Prostate gland (tissue), 2 donors: ENCODE measurements around the gene ORC4.

ENCODE experiments used
- CTCF ChIP-seq, 4 experiments: fragments of 200-600 bp in 2 of 4; fragments of 450-650 bp in 2 of 4; sonication (generic) in 2 of 4; IDR thresholded peaks; 1 replicate in 3 of 4; 2 replicates in 1 of 4; pipeline ENCODE4 v1.5.1; 2016 to 2019; ENCODE audit warnings: antibody characterized with exemption in 4 of 4, mild to moderate bottlenecking in 2 of 4, moderate library complexity in 2 of 4
- POLR2AphosphoS5 ChIP-seq: sonication (generic); formaldehyde crosslinking; IDR thresholded peaks from one replicate; pipeline ENCODE4 v1.6.1; 2017; ENCODE audit warnings: antibody characterized with exemption

- TF ChIP-seq POLR2AphosphoS5 (no peak), CTCF (IDR thresholded peaks at IDR 0.05) (no peak)
Observed at GRCh38 chr2:147933931-147934330, 86.6 kb downstream of the ORC4 start.
